HT-29 (cell line): ENCODE results near the gene INPP5A. TPM values are rescaled to one million over a fixed set of nuclear protein-coding genes. Genes with fewer than 3 reads are reported as not detected.
"Not testable (repeated sequence)": the region's sequence is repeated elsewhere in the genome, so short reads cannot be mapped to it uniquely, and the experiment has no call there.

Experiments used
- DNase-seq: peaks from one replicate; pipeline ENCODE4 v3.0.0-alpha.2; 2015; ENCODE audit warnings: low spot score
- total RNA-seq: library from RNA; depleted of rRNA; stranded (reverse); fragments of >200 nt; shearing (Covaris generic); gene quantifications from 2 replicates; pipeline ENCODE4 v1.2.3, GENCODE V29; 2014

Gene INPP5A
- total RNA-seq, 1 experiment from 2014 or later: 22.7 TPM

DNA sequence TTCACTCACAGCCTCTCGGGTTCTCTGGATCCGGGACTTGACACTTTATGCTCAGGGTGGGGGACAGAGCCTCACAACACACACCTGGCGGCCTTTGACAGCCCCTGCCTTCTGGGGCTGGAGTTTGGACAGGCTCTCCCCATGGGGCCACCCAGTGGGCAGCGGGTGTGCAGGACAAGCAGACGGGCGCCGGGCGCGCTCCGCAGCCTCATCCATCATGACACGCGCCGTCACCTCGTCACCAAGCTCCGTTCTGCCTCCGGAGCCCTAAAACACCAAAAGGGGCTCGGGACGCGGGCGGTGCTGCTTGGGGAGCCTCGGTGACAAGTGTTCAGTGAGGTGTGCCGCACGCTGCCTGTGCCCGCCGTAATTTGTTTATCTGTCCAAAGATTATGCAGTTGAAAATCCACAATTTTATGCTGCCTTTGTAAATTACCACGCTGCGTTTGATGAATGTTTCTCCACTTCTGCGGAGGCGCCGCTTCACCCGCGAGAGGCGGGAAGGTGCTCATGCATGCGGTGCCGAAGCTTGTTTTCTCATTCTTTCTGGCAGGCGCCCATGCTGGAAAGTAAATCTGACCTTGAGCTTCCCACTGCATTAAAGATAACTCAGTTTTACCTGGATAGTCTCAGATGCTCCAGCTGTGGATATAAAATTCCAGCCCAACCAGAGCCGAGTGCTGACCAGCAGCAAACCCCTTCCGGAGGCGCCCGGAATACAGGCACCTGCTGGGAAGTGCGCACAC lies 242.1 kb downstream of the INPP5A start:
- no peak for DNase-seq

DNA sequence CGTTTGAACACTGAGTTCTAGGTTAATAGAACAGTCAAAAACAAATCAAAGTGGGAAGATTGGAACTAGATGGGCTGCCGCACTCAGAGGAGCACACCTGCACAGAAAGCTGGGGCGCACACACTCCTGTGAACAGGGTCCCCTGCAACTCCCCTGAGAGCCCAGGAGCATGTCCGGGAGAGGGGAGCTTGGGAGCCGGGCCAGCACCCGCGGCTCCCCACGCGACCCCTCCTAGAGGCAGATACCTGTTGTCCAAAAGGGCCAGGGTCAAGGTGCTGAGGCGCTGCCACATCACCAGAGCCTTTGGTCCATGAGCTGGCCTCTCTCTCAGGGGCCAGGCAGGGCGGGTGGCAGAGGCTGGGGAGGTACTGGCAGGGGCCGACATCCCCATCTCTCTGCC lies 242.8 kb downstream of the INPP5A start:
- no peak for DNase-seq

DNA sequence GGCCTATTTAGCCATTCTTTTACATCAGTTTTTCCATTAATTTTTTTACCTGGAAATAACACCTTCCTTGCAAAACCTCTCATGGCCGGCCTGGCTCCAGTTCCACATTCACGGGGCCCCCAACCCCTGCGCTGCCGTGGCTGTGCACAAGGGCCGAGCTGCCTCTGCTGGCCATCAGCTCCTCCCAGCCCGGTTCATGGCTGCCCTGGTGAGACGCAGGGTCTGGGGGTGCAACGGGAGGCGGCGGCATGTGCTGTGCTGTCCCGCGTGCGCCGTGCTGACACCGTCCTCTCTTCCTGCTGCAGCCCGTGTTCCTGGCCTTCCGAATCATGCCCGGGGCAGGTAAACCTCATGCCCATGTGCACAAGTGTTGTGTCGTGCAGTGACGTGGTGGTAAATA lies 244.0 kb downstream of the INPP5A start:
- no peak for DNase-seq

DNA sequence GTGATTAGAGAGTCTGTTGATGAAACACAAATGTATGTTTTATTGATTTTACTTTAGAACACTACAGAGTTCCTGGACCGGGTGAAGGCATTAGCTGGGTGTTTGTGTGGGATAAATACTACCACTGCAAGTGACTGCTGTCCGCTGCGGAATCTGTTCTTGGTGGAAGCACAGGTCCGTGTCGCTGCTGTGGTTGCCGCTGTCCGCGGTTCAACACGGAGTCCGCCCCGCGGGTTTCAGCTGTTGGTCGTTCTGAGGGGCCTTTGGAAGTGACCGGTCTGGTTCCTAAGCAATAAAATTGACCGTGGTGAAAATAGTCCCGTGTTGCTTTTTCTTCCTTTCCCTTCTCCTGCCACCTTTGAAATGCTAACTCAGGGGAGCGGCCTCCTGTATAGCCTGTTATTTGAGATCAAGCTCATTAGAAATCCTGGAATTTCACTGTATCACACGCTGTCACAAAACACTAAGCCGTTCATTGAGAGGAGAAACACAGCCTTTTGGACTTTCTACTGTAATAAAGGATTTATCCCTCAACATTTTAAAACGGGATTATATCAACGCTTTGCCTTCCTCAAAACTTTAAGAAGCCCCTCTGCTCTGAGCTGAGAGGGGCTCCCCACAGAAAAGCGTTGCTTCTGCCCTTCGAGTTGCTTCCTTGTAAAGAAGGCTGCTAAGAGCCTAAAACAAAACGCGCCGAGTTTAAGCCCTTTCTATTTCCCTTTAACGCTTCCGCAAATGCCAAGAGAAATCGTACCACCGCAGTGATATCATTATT lies 245.8 kb downstream of the INPP5A start:
- no peak for DNase-seq

DNA sequence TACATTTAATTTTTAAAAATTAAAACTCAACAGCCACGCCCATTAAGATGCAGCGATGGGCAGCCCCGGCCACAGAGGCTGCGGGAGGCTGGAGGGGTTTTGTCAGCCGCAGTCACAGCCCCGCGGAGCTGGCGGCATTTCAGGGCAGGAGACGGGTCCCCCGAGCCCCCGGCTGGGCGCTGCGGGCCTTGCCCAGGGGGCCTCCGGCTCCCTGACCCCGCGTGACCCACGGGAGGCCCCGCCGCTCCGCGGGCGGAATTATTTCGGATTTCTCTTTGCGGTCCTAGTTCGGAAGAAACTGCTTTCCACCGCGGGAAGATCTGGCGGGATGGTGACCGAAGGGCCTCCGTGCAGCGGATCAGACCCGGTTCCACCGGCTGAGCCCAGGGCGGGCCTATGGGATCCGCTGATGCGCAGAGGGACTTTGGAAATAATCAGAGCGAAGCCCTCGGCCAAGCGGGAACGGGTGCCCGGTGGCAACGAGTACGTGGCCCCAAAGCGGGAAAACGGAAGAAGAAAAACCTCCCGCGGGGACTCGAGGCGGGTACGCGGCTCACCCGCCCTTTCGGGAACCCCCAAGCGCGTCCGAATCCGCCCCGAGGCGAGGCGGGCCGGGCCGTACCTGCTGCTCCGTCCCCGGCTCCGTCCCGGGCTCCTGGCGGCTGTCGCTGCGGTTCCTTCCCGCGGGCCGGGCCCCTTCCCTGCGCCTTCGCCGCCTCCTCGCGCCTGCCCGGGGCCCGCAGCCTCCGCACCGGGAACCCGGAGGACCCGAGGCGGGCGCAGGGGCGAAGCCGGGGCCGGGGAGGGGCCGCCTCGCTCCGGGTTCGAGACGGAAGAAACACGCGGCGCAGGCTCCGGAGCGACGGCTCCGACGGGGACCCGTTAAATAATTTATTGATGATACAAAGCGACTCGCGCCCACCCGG lies 246.6 kb downstream of the INPP5A start:
- no peak for DNase-seq

DNA sequence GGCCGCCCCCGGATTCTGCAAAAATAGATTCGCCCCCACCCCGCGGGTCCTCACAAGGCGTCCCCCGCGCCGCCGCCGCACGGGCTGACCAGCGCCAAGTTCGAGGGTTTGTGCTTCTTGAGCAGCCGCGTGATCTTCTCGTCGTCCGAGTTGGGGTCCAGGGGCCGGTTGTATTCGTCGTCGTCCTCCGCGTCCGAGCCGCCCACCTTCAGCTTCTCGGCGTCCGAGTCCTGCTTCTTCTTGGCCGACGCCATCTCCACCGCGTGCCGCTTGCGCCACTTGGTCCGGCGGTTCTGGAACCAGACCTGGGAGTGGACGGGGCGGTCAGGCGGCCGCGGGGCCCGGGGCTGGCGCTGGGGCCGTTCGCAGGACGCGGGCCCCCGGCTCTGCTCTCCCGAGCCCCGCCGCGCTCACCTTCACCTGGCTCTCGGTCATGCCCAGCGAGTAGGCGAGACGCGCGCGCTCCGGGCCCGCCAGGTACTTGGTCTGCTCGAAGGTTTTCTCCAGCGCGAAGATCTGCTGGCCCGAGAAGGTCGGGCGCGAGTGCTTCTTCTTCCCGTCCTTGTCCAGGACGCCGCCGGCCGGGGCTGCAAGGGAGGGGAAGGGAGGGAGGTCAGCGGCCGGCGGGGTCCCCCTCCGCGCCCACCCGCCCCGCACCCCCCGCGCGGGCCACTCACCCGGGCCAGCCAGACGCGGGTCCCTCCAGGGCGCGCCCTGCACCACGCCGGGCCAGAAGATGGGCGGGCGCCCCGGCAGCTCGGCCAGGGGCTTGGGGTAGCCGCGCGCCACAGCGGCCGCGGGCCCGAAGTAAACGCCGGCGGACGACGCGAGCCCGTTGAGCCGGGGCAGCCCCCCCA lies 247.5 kb downstream of the INPP5A start:
- no peak for DNase-seq

DNA sequence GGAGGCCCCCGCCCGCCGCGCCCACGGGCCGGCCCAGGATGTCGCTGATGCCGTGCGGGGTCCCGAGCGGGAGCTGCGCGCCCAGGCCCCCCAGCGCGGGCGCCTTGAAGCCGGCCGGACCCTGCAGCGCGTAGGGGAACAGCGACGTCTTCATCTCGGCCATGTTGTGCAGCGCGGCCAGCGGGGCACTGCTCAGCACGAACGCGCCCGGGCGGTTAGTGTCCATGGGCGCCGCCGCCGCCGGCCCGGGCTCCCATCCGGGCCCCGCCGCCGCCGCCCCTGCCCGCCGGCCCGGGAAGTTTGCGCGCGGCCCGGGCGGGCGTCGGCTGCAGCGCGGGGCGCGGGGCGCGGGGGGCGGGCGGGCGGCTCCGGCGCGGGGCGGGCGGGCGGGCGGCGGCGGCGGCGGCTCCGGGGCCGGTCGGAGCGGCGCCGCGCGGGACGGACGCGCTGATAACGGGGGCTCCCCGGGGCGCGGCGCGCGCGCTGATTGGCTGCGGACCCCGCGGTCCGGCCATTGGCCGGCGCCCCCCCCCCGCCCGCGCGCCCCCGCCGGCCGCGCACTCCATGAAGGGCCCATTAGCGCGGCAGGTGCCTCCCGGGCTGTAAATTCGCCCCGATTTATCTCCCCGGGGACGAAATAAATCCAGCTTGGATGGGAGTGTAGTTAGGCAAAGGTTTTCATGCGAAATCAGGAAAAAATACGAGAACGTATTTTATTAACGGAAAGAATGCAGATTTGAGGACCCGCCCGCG lies 248.3 kb downstream of the INPP5A start, which contains the start of gene NKX6-2:
Gene NKX6-2, minus strand, starts transcription at position 425 of the 753 bp plus-strand sequence. Its CDS starts 199 bp downstream, at position 226.
- no peak for DNase-seq

DNA sequence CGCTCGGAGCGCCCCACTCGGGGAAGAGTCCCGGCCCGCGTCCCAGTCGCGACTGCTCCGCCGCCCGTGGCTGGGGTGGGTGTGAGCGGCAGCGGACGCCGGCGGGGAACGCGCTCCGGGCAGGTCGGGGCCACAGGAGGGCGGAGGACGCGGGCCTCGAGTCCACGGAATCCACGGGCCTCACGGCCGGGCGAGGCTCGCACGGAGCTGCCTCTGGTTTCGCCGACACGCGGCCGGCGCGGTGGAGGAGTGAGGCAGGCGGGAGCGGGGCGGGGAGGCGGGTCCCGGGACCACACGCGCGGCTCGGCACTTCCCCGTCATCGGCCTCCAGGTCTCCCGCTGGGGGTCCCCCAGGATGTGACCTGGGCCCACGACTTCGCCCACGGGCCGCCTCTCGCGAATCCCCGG lies 248.9 kb downstream of the INPP5A start:
- no peak for DNase-seq

DNA sequence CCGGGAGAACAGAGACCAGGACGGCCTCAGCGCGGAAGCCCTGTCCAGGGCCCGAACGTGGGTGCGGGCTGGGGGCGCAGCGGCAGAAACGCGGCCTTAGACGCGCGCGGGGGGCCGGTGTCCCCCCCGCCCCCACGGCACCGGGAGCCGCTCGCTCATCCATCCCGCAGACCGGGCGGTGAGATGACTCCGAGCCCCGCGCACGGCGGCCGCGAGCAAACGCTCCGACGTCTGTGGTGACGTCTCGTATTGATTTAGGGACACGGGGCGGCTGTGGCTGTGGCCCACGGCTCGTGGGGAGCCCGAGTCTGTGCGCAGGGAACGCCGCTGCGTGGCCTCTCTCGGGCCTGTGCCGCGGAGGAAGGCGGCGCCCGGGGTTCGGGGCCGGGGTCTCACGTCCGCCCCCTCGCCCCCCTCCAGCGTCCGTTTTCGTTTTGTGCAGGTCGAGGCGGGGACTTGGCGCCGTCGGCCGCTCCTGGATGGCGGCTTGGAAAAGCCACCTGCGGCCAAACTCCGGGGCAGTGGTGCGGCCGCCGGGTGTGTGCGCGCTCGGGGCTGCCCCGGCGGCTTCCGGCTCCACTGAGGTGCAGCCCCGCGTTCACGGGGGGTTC lies 249.4 kb downstream of the INPP5A start:
- no peak for DNase-seq

DNA sequence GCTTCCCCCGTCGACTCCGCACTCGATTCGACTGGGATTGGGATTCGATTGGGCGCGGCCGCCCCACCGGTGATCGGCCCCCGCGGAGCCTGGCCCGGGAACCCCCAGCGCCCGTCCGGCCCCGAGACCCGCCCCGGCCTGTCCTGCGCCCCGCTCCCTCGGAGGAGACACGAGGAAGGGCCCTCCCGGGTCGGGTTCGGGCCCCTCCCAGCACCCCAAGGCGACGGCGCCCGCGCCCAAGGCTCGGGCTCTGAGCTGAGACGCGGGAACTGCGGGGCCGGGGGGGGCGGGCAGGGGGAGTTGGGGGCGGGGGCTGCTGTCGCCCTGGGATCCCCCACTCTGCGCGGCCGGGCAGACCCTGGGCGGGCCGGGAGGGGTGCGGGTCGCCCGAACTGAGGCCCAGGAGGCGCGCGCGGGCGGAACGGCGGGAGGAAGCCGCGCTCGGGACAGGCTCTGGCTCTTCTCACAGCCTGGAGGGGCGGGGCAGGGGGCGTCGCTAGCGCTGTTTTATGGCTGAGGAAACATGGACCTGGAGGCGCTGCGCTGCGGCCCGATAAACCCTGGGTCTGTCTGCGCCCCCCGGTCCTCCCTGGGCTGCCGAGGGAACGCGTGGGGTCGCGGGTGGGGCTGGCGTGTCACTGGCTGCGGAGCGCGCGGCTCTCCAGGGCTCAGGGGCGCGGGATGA lies 250.1 kb downstream of the INPP5A start:
- no peak for DNase-seq

DNA sequence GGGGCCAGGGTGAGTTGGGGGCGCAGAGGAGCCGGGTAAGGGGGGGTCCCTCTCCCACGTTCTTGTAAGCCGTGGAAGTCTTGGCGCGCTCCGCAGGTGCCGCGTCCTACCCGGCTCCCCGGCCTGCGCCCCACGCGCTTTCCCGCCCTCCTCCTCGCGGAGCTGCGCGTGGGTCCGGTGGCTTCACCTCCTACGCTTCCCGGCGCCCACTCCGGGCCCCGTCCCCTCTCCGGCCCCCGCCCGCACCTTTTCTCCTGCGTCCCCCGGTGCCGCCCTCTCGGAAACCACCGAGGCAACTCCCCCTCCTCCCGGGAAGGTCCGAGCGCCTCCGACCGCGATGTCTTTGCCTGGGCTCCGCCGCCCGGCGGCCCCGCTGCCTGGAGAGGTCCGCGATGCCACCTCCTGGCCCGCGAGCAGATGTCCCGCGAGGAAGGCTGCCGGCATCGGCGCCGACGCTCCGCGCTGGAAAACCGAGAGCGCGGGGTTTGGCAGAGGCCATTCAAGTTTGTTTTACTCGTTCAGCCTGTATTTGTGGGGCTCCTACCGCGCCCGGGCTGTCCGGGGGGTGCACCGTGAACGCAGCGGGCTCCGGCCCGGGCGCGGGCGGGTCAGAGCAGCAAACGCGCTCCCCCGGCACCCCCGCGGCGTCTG lies 250.7 kb downstream of the INPP5A start:
- no peak for DNase-seq

DNA sequence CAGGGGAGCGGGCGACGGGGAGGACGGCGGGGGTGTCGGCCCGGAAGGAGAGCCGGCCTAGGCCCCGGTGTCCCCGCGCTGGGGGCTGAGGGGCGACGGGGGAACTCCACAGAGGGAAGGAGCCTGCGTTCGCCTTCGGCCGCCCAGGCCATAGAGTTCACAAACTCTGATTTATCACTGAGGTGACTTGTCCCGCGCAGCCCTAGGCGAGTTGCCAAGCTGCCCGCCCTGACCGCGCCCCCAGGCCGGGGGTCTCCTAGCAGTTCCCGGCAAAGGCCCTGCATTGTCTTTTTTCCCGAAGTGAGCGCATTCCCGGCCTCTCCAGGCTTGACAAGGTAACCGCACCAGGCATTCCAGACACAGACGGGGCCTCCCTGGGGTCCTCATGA lies 251.2 kb downstream of the INPP5A start:
- no peak for DNase-seq

DNA sequence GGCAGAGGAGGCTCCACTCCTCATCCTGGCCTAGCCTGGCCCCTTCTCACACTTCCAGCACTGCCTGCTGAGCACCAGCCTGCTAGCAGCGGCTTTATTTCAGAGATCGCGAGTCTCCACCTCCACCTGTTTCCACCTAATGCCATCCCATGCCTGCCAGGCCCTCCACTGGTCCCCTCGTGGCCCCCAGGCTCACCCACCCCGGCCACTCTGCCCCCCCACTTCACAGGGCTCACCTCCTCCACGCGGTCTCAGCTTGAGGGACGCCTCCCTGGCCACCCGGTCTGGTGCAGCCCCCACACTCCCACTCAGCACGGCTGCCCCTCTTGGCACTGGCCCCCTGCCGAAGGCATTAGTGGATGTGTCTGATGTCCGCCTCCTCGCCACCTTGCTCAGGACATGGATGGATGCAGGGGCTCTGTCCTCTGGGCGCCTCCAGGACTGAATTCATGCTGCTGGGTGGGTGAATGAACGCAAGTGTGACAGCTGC lies 252.1 kb downstream of the INPP5A start:
- DNase-seq: no peak

DNA sequence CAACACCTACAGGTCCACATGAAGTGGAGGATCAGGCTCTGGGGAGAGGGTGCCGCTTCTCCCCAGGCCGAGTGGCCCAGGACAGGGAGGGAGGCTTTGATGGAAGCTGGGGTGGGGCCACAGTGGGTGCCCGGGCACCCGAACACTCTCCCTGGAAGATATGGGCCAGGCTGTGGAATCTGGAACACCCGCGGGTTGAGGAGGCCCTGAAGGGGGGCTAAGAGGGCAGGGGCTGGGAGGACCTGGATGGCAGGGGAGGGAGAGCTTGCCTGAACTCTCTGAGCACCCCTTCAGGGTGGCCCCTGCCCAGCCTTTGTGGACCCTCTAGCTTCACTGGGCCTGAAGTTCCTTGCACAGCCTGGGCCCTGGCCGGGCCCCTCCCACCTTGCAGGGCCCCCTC lies 252.9 kb downstream of the INPP5A start:
- DNase-seq: no peak

DNA sequence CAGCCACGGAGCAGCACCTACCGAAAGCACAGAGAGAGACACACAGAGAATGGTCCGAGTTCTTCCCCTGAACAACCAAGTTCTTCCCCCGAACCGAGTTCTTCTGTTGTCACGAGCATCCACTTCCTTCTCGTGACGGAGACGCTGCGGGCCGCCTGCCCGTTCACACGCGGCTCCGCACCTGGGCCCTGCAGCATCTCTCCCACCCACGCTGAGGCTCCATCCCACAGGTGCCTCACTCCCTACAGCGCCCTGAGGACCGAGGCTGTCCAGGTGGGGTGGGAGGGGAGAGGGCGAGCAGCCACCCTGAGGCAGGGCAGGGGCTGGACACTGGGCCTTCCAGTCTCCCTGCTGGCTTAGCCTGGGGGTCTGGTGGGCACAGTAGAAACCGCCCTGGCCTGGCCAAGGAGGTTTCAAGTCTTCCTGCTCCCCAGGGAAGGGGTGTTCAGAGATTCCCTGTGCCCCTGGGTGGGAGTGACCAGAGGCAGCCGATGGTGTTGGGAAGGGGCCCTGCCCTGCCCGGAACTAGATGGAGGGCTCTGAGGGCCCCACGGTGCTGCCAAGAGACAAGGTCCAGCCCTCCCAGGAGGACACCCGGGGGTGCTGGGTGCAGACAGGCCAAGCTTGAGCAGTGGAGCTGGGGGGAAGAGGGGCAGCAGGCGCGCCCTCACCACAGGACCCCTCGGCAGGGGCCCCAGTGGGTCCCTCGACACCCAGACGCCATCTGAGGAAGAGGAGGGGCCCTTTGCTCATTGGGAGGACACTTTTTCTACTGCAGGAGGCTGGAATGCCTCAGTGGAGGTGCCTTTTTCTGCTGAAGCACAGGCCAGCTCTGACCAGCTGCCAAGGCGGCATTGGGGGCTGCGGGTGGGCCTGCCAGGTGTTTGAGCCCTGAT lies 253.6 kb downstream of the INPP5A start:
- DNase-seq: no peak

DNA sequence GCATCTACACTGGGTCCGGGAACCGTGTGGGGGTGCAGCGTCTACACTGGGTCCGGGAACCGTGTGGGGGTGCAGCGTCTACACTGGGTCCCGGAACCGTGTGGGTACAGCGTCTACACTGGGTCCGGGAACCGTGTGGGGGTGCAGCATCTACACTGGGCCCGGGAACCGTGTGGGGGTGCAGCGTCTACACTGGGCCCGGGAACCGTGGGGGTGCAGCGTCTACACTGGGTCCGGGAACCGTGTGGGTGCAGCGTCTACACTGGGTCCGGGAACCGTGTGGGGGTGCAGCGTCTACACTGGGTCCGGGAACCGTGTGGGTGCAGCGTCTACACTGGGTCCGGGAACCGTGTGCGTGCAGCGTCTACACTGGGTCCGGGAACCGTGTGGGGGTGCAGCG lies 254.5 kb downstream of the INPP5A start:
- DNase-seq: not testable (repeated sequence)

DNA sequence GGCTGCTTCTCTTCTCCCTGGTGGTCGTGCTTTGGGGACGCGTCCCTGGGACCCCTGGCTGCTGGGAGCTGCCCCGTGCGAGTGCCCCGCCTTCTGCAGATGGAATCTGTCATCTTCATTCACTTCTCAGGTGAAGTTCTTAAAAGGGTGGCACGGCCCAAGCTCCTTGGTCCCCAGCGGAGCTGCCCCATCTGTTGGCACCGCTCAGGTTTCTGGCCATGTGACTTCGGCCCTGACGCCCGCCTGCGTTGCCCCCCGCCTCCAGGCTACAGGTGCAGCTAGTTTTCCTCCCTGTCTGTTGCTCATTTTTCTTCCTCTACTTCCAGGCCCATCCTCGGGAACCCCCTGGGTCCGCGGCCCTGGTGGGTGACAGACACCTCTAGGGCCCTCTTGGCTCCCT lies 255.2 kb downstream of the INPP5A start:
- DNase-seq: no peak
